Measurements from ENCODE around the gene RHBDL1. TPM values are rescaled to one million over a fixed set of nuclear protein-coding genes. Genes with fewer than 3 reads are reported as not detected.

RHBDL1 gene
- total RNA-seq, 1 experiment from 2014 or later = 1.5 TPM

DNA sequence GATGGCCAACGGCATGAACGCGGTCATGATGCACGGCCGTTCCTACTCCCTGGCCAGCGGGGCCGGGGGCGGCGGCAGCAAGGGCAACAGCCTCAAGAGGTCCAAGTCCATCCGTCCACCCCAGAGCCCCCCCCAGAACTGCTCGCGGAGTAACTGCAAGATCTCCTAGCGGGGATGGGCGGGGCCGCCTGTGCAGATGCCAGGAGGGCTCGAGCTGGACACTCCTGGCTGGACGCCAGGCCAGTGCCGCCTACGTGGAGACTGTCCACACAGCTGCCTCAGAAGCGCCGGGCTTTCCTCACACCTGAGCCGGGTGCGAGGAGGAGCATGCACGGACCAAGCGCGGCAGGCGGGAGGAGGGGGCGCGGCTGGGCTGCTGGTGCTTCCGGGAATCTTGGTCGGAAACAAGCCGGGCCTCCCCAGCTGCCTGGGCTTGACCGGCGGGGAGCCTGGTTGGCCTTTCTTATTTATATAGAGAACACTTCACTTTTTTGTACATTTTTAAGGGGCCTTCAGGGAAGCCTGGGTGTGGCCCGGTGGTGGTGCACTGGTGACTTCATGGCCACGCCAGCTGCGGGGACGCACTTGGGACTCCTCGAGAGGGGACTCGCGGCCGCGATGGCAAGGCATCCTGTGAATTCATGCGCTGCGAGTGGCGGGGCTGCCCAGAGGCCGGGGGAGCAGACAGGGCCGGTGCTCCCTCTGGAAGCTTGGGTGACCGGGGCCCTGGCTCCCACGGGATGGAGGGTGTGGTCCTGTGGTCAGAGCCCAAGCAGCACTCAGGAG, 47.8 kb upstream of the RHBDL1 start:
- no peaks in the 10 kb centered on the region for H3K4me1 ChIP-seq (ENCODE audit: insufficient read depth, low read length, poor library complexity, severe bottlenecking)
- ChIA-PET POLR2A (ENCODE audit: low non-redundant PET) (no interaction called here), CTCF (no interaction called here)
- no peaks in the 10 kb centered on the region for H3K27me3 ChIP-seq (replicated peaks; ENCODE audit: insufficient read depth, low read depth, low read length, poor library complexity)
- intact Hi-C loops (cut with micrococcal nuclease; ENCODE audit: unreplicated experiment) = no loop called here
- H3K4me3 ChIP-seq (ENCODE audit: low read depth, low read length, poor library complexity, severe bottlenecking) = no peak overlapping the region
- no peaks in the 10 kb centered on the region for H3K9me3 ChIP-seq (ENCODE audit: low read depth, low read length, poor library complexity, severe bottlenecking)
- peaks cover 4% of the 10 kb centered on the region for H3K36me3 ChIP-seq (ENCODE audit: insufficient read depth, low read length, poor library complexity, severe bottlenecking)
- no peak for DNase-seq (ENCODE audit: low spot score)
- no peak overlapping the region for H3K27ac ChIP-seq (ENCODE audit: low read depth, low read length, poor library complexity, severe bottlenecking)
- no TSS peak for BruUV-seq (replicated peaks)
- no peak for TF ChIP-seq EZH2 (IDR thresholded peaks at IDR 0.05; ENCODE audit: borderline replicate concordance, low read depth, low read length, poor library complexity, severe bottlenecking)
- no peak for TF ChIP-seq CTCF (conservative IDR thresholded peaks at IDR 0.05; ENCODE audit: low read depth, low read length)

- CTCF ChIA-PET = no interaction called here
- no peak for DNase-seq (ENCODE audit: low spot score)
- no peaks in the 10 kb centered on the region for H3K9me3 ChIP-seq (ENCODE audit: low read depth, low read length, poor library complexity, severe bottlenecking)
- POLR2A ChIA-PET (ENCODE audit: low non-redundant PET) = no interaction called here
- BruUV-seq (replicated peaks) = no TSS peak
- H3K4me3 ChIP-seq (ENCODE audit: low read depth, low read length, poor library complexity, severe bottlenecking) = no peak overlapping the region
- no peak for TF ChIP-seq EZH2 (IDR thresholded peaks at IDR 0.05; ENCODE audit: borderline replicate concordance, low read depth, low read length, poor library complexity, severe bottlenecking)
- TF ChIP-seq CTCF (conservative IDR thresholded peaks at IDR 0.05; ENCODE audit: low read depth, low read length) = no peak
- no peaks in the 10 kb centered on the region for H3K27me3 ChIP-seq (replicated peaks; ENCODE audit: insufficient read depth, low read depth, low read length, poor library complexity)
- peaks cover 4% of the 10 kb centered on the region for H3K36me3 ChIP-seq (ENCODE audit: insufficient read depth, low read length, poor library complexity, severe bottlenecking)
- intact Hi-C loops (cut with micrococcal nuclease; ENCODE audit: unreplicated experiment) = no loop called here
- no peak overlapping the region for H3K27ac ChIP-seq (ENCODE audit: low read depth, low read length, poor library complexity, severe bottlenecking)
- no peaks in the 10 kb centered on the region for H3K4me1 ChIP-seq (ENCODE audit: insufficient read depth, low read length, poor library complexity, severe bottlenecking)
These were observed 47.0 kb upstream of the RHBDL1 start for GRCh38 chr16:628321-629061.

DNA sequence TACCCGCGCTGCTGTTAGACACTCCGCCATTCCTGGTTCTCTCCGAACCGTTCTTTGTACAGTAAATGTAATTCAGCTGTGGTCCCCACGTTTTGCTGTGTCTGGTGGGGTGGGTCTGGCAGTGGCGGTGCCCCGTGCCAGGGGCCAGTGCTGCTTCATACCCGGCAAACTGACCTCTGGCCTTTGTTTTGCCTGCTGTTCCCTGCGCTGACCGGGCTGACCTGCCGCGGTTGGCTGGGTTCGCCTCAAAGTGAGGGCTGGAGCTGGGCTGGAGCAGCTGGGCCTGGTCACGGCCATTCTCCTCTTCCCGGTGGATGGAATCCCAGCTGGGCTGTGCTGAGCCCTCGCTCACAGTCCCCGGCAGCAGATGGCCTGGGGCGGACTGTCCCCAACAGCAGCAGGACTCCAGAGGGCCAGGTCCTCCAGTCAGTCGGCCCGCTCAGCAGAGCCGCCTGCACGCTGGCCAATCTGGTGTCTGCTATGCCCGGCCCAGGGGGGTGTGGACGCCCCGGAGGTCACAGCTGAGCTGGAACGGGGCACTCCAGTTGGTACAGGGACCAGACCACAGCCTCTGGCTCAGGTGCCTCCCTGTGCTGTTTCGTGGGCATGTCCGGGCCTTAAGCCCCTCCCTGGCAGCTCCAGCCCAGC, 46.2 kb upstream of the RHBDL1 start:
- H3K27me3 ChIP-seq (replicated peaks; ENCODE audit: insufficient read depth, low read depth, low read length, poor library complexity) = no peaks in the 10 kb centered on the region
- no peak for TF ChIP-seq EZH2 (IDR thresholded peaks at IDR 0.05; ENCODE audit: borderline replicate concordance, low read depth, low read length, poor library complexity, severe bottlenecking)
- TF ChIP-seq CTCF (conservative IDR thresholded peaks at IDR 0.05; ENCODE audit: low read depth, low read length) = no peak
- no peaks in the 10 kb centered on the region for H3K9me3 ChIP-seq (ENCODE audit: low read depth, low read length, poor library complexity, severe bottlenecking)
- H3K36me3 ChIP-seq (ENCODE audit: insufficient read depth, low read length, poor library complexity, severe bottlenecking) = peaks cover 4% of the 10 kb centered on the region
- ChIA-PET CTCF (no interaction called here), POLR2A (ENCODE audit: low non-redundant PET) (interaction anchor here (0.5 kb wide), 1 partner anchor 638 kb away, joined by 5 read pairs; no protein-coding TSS in a partner anchor)
- H3K27ac ChIP-seq (ENCODE audit: low read depth, low read length, poor library complexity, severe bottlenecking) = no peak overlapping the region
- intact Hi-C loops (cut with micrococcal nuclease; ENCODE audit: unreplicated experiment) = no loop called here
- H3K4me1 ChIP-seq (ENCODE audit: insufficient read depth, low read length, poor library complexity, severe bottlenecking) = no peaks in the 10 kb centered on the region
- DNase-seq (ENCODE audit: low spot score) = no peak
- BruUV-seq (replicated peaks) = no TSS peak
- no peak overlapping the region for H3K4me3 ChIP-seq (ENCODE audit: low read depth, low read length, poor library complexity, severe bottlenecking)
